Endodermal cell (in vitro differentiated cells): ENCODE measurements around the gene VEGFA. TPM values are rescaled to one million over a fixed set of nuclear protein-coding genes. Genes with fewer than 3 reads are reported as not detected.

Experiments
- DNase-seq: peaks from one replicate; pipeline ENCODE4 v3.0.0-alpha.2; 2017
- H3K27ac ChIP-seq: 2 replicates; pipeline ENCODE4 v1.5.1; 2013; ENCODE audit warnings: mild to moderate bottlenecking, low read depth, low read length, moderate library complexity
- H3K27me3 ChIP-seq: 2 replicates; pipeline ENCODE4 v1.6.1; 2013; ENCODE audit warnings: mild to moderate bottlenecking, low read length, moderate library complexity; ENCODE audit not compliant: insufficient read depth, control insufficient read depth, poor library complexity, severe bottlenecking
- H3K36me3 ChIP-seq: 2 replicates; pipeline ENCODE4 v1.7.0; 2013; ENCODE audit warnings: mild to moderate bottlenecking, low read length, moderate library complexity; ENCODE audit not compliant: control insufficient read depth, insufficient read depth
- H3K4me1 ChIP-seq: one replicate; pipeline ENCODE4 v1.7.0; 2013; ENCODE audit warnings: low read length; ENCODE audit not compliant: control insufficient read depth, insufficient read depth
- H3K4me3 ChIP-seq: 2 replicates; pipeline ENCODE4 v1.5.1; 2013; ENCODE audit warnings: mild to moderate bottlenecking, low read length, moderate library complexity
- H3K9ac ChIP-seq: 2 replicates; pipeline ENCODE4 v1.6.1; 2013; ENCODE audit warnings: mild to moderate bottlenecking, low read length, moderate library complexity; ENCODE audit not compliant: poor library complexity, severe bottlenecking; ENCODE audit errors: extremely low read depth
- H3K9me3 ChIP-seq: 2 replicates; pipeline ENCODE4 v1.6.1; 2013; ENCODE audit warnings: mild to moderate bottlenecking, low read length, moderate library complexity; ENCODE audit not compliant: control insufficient read depth
- H3K27ac Mint-ChIP-seq: 2 replicates; pipeline ENCODE4 v1.8.0; 2020; ENCODE audit warnings: mixed read lengths
- H3K27me3 Mint-ChIP-seq: 2 replicates; pipeline ENCODE4 v1.8.0; 2021; ENCODE audit warnings: mild to moderate bottlenecking, mixed read lengths; ENCODE audit not compliant: insufficient read depth
- H3K36me3 Mint-ChIP-seq: 2 replicates; pipeline ENCODE4 v1.8.0; 2020; ENCODE audit warnings: low read depth, mixed read lengths
- H3K4me1 Mint-ChIP-seq: 2 replicates; pipeline ENCODE4 v1.8.0; 2020; ENCODE audit warnings: mixed read lengths
- H3K4me3 Mint-ChIP-seq: 2 replicates; pipeline ENCODE4 v1.8.0; 2020; ENCODE audit warnings: mild to moderate bottlenecking, moderate library complexity, mixed read lengths
- H3K9me3 Mint-ChIP-seq: 2 replicates; pipeline ENCODE4 v1.8.0; 2020; ENCODE audit warnings: mild to moderate bottlenecking, mixed read lengths
- WGBS, 2 experiments: methylation state at CpG; one replicate each; pipeline versions ENCODE4 v1.1.5 to v1.1.7; 2013; ENCODE audit warnings: missing lambda C conversion rate in 2 of 2, mixed read lengths in 1 of 2; ENCODE audit not compliant: insufficient coverage in 1 of 2, insufficient read length in 1 of 2; 5-methylcytosine and 5-hydroxymethylcytosine counted together
- total RNA-seq, 2 donors: library from RNA; stranded (reverse); fragmentation: NEBNext Ultra II Directional in 1 of 2; extraction: Animal tissue kit (Norgen Biotek cat#: 25700) in 1 of 2; gene quantifications; 2 replicates in 1 of 2; 3 replicates in 1 of 2; pipeline ENCODE4 v1.2.1, GENCODE V29; 2021
- TF ChIP-seq, protein P1 (sequence below): fragments of 200-600 bp; sonication (generic); conservative IDR thresholded peaks from 2 replicates; pipeline ENCODE4 v1.5.0; 2021; ENCODE audit warnings: antibody characterized with exemption, mild to moderate bottlenecking

The VEGFA gene
- total RNA-seq, 2 donors from 2014 or later = 163 to 254 TPM

DNA sequence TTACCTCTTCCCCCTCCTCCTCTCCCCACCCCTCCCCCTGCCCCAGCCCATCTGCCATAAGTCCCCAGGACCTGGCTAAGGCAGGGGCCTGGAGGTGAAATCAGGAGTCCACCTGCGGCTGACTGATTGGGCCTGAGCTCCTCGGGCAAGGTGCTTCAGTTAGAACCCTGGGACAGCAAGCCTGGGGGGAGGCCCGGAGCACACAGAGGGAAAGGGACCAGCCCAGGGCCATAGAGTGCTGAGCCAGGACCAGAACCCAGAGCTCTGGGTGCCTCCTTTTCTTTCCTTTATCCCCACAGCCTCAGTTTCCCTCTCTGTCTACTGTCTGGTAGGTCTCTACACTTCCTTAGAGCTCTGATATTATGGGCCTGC is 35.7 kb upstream of the VEGFA start:
- H3K27me3 ChIP-seq = no peaks in the 10 kb centered on the region
- DNase-seq = no peak
- peaks cover 23% of the 10 kb centered on the region for H3K4me1 Mint-ChIP-seq
- H3K27ac Mint-ChIP-seq = no peak overlapping the region
- H3K27ac ChIP-seq = no peak overlapping the region
- no peak overlapping the region for H3K4me3 ChIP-seq
- H3K9me3 Mint-ChIP-seq = peaks cover 23% of the 10 kb centered on the region
- no peaks in the 10 kb centered on the region for H3K36me3 ChIP-seq
- no peak overlapping the region for H3K4me3 Mint-ChIP-seq
- H3K9ac ChIP-seq = no peak overlapping the region
- H3K36me3 Mint-ChIP-seq = no peaks in the 10 kb centered on the region
- no peaks in the 10 kb centered on the region for H3K27me3 Mint-ChIP-seq
- H3K9me3 ChIP-seq = peaks cover 17% of the 10 kb centered on the region
- WGBS, 2 experiments = 82 to 83% methylated on average over 2 to 3 of the region's 3 CpGs
- TF ChIP-seq, protein P1, sequence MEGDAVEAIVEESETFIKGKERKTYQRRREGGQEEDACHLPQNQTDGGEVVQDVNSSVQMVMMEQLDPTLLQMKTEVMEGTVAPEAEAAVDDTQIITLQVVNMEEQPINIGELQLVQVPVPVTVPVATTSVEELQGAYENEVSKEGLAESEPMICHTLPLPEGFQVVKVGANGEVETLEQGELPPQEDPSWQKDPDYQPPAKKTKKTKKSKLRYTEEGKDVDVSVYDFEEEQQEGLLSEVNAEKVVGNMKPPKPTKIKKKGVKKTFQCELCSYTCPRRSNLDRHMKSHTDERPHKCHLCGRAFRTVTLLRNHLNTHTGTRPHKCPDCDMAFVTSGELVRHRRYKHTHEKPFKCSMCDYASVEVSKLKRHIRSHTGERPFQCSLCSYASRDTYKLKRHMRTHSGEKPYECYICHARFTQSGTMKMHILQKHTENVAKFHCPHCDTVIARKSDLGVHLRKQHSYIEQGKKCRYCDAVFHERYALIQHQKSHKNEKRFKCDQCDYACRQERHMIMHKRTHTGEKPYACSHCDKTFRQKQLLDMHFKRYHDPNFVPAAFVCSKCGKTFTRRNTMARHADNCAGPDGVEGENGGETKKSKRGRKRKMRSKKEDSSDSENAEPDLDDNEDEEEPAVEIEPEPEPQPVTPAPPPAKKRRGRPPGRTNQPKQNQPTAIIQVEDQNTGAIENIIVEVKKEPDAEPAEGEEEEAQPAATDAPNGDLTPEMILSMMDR = no peak
- peaks cover 2% of the 10 kb centered on the region for H3K4me1 ChIP-seq

DNA sequence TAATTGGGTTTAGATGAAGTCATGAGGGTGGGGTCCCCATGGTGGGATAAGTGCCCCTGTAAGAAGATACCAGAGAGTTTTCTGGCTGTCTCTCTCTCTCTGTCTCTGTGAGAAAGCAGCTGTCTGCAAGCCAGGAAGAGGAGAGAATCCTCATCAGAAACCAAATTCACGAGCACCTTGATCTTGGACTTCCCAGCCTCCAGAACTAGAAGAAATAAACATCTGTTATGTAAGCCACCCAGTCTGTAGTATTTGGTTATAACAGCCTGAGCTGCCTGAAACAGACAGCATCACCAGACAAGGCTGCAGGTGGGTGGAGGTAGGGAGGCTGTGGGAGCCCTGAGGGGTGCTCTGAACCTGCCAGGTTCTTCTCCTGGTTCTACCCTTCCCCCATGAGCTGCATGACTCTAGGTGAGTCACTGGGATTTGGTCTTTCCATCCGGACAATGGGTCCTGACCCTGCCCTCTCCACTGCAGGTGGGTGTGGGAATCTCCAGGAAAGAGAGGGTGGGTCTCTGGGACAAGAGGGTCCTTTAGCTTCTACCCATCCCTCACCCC is 34.3 kb upstream of the VEGFA start:
- Histone ChIP-seq H3K9me3 (peaks cover 12% of the 10 kb centered on the region), H3K27me3 (no peaks in the 10 kb centered on the region), H3K36me3 (no peaks in the 10 kb centered on the region), H3K4me3 (no peak overlapping the region), H3K4me1 (peaks cover 14% of the 10 kb centered on the region), H3K9ac (no peak overlapping the region), H3K27ac (no peak overlapping the region)
- peak; percentile 33 for DNase-seq
- TF ChIP-seq, protein P1 = no peak
- Mint-ChIP-seq H3K27me3 (no peaks in the 10 kb centered on the region), H3K4me3 (no peak overlapping the region), H3K36me3 (no peaks in the 10 kb centered on the region), H3K9me3 (peaks cover 14% of the 10 kb centered on the region), H3K27ac (no peak overlapping the region), H3K4me1 (peaks cover 33% of the 10 kb centered on the region)
- WGBS, 2 experiments = 89% methylated on average over 2 of the region's 2 CpGs; no CpG with 5 or more reads in 1 of the 2 experiments

- no peaks in the 10 kb centered on the region for H3K36me3 Mint-ChIP-seq
- Histone ChIP-seq H3K4me1 (peaks cover 20% of the 10 kb centered on the region), H3K27ac (no peak overlapping the region), H3K4me3 (no peak overlapping the region), H3K36me3 (no peaks in the 10 kb centered on the region), H3K9ac (no peak overlapping the region), H3K9me3 (peaks cover 7% of the 10 kb centered on the region), H3K27me3 (no peaks in the 10 kb centered on the region)
- peaks cover 38% of the 10 kb centered on the region for H3K4me1 Mint-ChIP-seq
- no peak overlapping the region for H3K27ac Mint-ChIP-seq
- DNase-seq = peak; percentile 38
- H3K9me3 Mint-ChIP-seq = peaks cover 9% of the 10 kb centered on the region
- TF ChIP-seq, protein P1 = no peak
- WGBS, 2 experiments = 60 to 82% methylated on average over 1 to 2 of the region's 2 CpGs
- H3K4me3 Mint-ChIP-seq = no peak overlapping the region
- no peaks in the 10 kb centered on the region for H3K27me3 Mint-ChIP-seq
These were observed 33.7 kb upstream of the VEGFA start for GRCh38 chr6:43736211-43736786.
